ENCODE data around the gene PISD.

PISD gene

GRCh38 chr22:31625661-31626426 is 36.2 kb downstream of the PISD start:
- no peak for DNase-seq (ENCODE audit: low read depth)

DNA sequence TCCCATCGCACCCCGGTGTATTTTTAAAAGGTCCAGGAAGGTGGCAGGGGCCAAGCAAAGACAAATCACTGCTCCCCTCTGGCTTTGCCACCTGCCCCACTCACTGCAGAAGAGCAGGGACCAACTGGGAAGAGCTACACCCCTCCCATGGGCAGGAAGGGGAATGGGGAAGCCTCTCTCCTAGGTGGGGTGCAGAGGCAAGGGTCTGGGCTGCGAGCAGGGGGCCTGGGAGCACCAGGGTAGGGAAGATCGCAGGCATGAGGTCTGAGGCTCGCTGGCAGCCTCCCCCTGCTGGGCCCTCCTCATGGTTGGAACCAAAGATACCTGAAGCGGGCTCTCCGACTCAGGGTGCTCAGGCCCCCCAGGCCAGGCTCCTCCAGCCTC is 36.8 kb downstream of the PISD start:
- no peak for DNase-seq (ENCODE audit: low read depth)

DNA sequence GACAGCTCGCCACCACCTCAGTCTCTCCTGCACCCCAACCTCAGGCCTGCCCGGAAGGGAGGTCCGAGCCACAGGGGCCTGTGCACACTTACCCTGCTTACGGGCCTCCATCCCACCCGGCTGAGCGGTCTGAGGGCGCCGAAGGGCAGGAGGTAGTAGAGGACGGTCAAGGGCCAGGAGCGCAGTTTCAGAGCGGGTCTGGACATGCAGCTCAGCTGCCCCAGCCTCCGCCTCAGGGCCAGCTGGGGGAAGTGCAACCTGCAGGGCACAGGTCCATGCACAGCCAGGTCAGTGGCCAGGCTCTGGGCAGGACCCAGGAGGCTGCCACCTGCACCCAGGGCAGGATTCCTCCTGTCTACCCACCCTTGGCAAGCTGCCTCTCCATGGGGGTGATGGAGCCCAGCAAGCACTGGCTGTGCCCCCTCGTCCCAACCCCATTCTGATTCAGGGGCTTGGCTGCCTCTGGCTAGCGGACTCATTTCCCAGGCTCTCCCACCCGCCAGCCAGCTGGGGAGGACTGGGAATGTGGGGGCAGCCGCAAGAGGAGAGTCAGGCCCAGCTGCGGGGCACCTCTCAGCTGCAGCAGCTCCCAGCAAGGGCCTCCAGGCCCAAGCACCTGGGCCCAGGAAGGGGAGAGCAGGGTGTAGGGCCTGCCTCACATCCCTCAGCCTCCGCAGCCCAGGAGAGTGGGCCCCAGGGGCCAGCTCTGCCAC is 38.3 kb downstream of the PISD start:
- DNase-seq (ENCODE audit: low read depth), result no peak

- DNase-seq (ENCODE audit: low read depth), result no peak
These were observed 39.0 kb downstream of the PISD start for GRCh38 chr22:31622980-31623379.

DNA sequence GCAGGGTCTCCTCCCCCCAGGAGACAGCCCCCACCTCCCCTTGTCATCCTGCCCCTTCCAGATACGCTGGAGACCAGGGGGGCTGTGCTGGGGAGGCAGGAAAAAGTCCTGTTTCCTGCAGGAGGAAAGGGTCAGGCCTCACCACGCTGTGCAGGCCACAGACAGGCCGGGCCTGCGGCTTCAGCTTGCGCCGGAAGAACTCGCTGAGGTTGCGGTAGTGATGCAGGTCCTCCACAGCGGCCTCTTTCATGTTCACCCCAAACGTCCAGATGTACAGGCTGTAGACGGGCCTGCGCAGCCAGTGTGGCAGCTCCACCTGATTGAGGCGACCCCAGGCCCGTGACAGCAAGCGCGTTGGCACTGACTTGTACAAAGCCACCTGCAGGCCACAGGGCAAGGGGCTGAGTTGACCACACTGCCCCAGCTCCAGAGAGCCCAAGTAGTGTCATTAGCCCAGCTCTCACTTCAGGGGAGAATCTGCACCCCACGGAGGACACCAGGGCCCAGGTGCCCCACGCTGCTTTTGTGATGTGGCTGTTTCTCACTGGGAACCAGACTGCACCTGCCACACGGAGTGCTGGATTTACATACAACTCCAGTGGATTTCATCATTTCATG is 40.4 kb downstream of the PISD start:
- no peak for DNase-seq (ENCODE audit: low read depth)

DNA sequence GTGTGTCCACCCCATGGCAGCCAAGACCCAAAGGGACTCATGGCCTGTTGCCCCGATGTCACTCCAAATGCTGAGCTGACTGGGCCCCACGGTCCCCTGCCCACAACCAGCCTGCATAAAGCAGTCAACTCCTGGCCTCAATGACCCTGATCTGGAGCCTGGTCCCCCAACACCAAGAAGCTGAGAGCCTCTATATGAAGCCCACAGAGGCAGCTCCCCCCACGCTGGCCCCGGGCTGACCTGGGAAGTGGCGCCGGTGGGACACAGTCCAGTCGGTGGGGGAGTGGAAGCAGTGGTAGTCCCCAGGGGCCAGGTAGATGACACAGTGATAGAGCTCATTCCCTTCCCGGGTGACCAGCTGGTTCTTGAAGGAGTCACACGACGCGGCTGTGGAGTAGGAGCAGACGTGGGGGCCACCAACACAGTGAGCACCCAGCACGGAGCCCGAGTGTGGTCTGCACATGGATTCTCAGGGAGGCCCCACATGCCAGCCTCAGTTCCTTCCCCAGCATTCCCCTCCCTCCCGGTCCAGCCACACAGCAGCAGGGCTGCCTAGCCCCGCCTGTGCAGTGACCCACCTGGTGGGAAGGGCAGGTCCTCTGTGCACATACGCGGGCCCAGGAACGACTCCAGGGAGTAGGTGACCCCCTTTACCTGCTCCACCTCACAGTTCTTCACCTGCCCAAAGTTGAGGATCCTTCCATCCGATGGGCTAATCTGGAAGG is 41.1 kb downstream of the PISD start:
- DNase-seq (ENCODE audit: low read depth), result no peak

GRCh38 chr22:31619611-31620300 is 42.3 kb downstream of the PISD start:
- no peak for DNase-seq (ENCODE audit: low read depth)

- no peak for DNase-seq (ENCODE audit: low read depth)
These were observed 43.4 kb downstream of the PISD start for GRCh38 chr22:31618471-31619176.

DNA sequence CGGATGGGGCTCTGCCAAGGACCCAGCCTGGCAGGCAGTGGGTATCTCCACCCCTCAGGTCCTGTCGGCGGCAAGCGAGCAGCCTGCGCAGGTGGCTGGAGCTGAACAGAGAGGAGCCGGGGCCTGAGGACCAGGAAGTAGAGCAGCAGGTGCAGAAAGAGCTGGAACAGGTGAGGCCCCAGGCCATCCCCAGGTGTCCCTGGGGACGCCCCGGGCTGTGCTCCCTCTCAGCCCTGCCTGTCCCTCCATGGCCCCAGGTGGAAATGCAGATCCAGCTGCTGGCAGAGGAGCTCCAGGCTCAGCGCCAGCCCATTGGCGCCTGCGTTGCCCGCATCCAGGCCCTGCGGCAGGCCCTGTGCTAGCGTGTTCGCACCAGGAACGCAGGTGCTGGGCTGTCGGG is 44.0 kb downstream of the PISD start:
- no peak for DNase-seq (ENCODE audit: low read depth)

- no peak for DNase-seq (ENCODE audit: low read depth)
These were observed 45.6 kb downstream of the PISD start for GRCh38 chr22:31616315-31616980.

GRCh38 chr22:31615940-31616314 is 46.1 kb downstream of the PISD start:
- DNase-seq (ENCODE audit: low read depth), result no peak

DNA sequence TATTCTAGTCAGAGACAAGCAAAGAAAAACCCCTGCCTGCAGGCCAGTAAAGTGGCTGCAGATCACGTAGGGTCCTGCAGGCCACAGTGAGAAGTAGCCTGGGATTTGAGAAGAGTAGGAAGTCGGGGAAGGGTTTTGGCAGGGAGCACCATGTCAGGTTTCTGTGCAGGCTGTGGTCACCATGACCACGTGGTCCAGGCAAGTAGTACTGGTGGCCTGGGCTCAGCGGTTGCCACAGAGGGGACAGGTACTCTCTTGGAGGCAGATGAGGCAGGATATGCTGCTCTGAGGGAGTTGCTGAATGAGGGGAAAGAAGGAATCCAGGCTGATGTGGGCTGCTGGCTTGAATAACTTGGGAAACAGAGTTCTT is 46.5 kb downstream of the PISD start:
- DNase-seq (ENCODE audit: low read depth), result no peak

- DNase-seq (ENCODE audit: low read depth), result no peak
These were observed 47.1 kb downstream of the PISD start for GRCh38 chr22:31614781-31615490.

GRCh38 chr22:31613904-31614296 is 48.1 kb downstream of the PISD start:
- DNase-seq (ENCODE audit: low read depth), result no peak

GRCh38 chr22:31613286-31613903 is 48.6 kb downstream of the PISD start:
- no peak for DNase-seq (ENCODE audit: low read depth)

DNA sequence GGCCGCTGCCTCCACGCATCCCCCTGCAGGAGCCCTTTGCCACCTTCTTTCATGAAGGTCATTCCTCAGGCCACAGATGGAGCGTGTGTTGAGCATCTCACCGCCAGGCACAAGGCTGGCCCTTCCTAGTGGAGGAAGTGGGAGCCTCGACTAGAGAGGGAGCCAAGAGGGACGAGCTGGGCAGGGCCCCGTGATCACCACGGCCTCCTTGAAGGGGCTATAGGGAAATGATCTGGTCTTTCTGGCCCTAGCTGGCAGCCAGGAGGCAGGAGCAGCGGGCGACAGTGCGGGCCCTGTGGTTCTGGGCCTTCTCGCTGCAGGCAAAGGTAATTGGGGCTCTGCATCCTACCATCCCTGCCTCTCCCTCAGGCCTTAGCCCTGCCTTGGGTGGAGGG is 49.1 kb downstream of the PISD start:
- no peak for DNase-seq (ENCODE audit: low read depth)

GRCh38 chr22:31611061-31611760 is 50.8 kb downstream of the PISD start:
- DNase-seq (ENCODE audit: low read depth), result no peak

GRCh38 chr22:31610611-31611010 is 51.4 kb downstream of the PISD start:
- DNase-seq (ENCODE audit: low read depth), result no peak

DNA sequence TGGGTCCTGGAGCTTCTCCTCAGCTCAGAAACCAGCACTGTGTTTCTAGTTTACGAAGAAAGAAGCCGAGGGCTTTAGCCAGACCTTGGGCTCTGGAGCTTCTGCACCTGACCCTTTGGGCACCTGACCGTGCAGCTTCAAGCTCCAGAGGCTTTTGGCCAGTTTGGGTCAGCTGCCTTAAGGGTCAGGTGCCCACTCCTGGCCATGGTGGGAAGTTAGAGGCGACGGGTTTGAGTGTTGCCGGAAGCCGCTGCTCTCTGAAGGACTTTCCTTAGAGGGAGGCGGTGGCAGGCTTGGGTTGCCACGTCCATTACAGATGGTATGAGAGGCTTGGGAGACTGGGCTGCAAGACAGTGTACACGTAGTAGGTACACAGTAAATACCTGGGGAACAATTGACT is 52.3 kb downstream of the PISD start:
- no peak for DNase-seq (ENCODE audit: low read depth)

Measured in GM04503 (cell line).